HG02884 (cell line): Measurements from ENCODE around the gene PMPCB.

Source experiments
- ATAC-seq: cut with Tn5 transposase; IDR thresholded peaks from one replicate; pipeline ENCODE4 v1.9.1; 2021; ENCODE audit warnings: mild to moderate bottlenecking, moderate library complexity; ENCODE audit not compliant: unreplicated experiment

PMPCB gene

GRCh38 chr7:103325744-103326143, 28.5 kb downstream of the PMPCB start:
- ATAC-seq: no peak

DNA sequence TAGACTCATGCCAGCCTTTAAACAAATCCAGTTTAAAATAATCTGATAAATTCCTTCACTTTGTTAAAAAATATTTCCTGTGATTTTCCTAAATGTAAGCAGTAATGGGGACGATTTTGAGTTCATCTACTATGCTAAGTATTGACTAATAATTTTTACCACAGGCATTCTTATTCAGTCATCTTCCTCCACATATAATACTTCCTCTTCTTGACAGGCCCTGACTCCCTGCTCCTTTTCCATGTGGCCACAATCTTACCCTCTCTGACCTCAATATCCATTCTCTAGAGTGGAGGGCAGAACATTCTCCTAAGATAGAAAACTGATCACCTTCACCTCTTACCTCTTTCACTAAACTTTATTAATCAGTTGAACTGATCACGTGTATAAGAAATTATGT, 39.5 kb downstream of the PMPCB start:
- no peak for ATAC-seq

- no peak for ATAC-seq
Measured at GRCh38 chr7:103338864-103339263, 41.6 kb downstream of the PMPCB start.

- no peak for ATAC-seq
Measured at GRCh38 chr7:103341466-103341865, 44.2 kb downstream of the PMPCB start.

GRCh38 chr7:103343332-103343731, 46.1 kb downstream of the PMPCB start:
- ATAC-seq: no peak

DNA sequence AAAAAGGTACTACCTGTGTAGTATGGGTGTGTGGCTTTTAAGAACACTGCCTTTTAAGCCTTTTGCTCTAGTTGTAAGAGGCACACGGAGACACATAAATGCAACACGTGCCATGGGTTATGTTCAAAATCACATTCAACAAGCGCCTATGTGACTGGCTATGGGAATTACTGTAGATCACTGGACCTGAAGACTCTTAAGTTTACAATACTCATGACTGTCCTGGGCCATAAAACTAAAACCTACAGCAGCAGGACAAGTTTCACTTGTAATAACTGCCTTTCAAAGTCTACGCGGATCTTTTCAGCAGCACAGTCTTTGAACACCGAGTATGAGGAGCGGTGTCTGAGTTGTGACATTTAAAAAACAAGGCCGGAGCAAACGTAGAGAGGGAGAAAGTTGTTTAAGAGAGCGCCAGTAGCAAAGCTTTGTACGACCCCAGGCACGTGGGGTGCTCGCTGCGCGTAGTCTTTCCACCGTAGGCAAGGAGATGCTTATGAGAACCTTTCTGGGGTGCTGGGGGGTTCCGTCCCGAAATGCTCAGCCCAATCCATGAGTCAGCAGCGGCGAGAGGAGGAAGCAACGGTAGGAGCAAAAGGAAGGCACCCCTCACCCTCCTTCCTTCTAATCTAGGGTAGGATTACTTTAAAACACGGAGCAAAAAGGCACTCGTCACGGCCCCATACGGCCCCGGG, 46.7 kb downstream of the PMPCB start:
- peak; percentile 7 for ATAC-seq

DNA sequence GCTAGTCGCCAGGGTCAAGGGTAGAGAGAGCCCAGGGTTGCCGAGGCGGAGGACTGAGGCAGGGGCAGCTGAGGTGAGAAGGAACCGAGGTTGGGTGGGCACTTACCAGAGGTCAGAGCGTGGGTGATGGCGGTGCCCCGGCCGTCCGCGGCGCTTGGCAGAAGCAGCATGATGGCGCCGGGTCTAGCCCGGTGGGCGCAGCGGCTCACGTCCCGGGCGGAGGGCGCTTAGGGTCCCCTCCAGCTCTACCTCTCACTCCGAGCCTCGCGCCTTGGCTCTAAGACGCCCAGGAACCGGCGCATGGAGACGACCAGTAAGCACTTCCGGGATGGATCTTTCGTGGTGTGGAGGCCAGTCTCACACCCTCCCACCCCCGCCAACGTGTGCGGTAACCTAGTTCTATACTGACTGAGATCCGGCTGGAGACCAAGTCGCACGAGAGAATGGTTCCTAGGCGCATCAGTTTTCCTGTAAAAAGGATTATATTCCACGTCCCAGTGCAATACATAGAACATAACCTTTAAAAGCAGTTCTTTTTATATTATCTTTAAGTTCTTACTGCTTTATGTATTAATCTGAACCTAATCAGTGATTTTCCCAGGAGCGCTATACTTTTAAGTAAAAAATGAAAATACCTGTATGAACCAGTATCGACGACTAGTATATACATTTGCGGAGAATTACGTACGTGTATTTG, 47.4 kb downstream of the PMPCB start, which contains the start of gene DNAJC2:
Gene DNAJC2 (minus strand): TSS at position 315 of the 697 bp plus-strand sequence. CDS start 145 bp downstream, at position 170.
- peak; percentile 72 for ATAC-seq

DNA sequence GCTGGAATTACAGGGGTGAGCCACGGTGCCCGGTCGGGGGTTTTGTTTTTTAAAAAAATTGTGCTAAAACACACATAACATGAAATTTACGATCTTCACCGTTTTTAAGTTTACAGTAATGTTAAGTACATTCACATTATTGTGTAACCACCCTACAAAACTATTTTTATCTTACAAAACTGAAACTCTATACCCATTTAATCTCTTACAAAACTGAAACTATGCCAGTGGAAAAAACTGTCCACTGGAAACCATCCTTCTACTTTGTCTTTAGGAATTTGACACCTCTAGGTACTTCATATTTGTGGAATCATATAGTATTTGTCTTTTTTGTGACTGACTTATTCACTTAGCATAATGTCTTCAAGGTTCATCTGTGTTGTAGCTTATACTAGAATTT, 49.2 kb downstream of the PMPCB start:
- ATAC-seq: no peak

DNA sequence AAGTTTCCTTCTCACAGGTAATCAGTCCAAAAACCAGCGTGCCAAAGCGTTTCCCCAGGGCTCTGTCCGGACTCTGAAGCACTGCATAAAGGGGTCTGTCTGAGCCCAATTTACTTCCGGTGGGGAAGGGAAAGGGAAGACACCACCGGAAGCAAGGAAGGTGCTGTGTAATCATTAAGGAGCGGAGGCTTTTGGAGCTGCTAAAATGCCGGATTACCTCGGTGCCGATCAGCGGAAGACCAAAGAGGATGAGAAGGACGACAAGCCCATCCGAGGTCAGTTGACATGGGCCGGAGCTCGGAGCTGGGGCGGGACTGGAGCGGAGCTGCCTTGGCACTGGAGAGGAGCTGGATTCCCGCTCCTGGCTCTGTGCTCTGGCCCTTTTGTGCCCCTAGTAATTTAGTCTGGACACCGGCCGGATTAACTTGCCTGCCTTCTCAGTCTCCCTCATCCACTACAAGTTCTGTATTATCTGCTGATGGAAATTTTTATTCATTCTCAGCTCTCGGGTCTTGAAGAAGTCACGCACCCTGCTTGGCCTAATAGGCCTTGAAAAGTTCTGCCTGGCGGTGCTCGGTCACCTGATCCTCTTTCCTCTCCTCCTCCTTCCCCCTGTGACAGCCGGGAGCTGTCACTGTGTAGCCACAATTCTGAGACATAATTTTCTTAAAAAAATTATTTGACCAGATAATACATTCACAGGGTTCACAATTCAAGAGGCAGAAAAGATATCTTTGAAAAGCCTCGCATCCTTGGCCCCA, 50.5 kb downstream of the PMPCB start, which contains the start of gene PSMC2:
Gene PSMC2 (plus strand): TSS at position 137 of the 761 bp plus-strand sequence. CDS start 69 bp downstream, at position 206.
- peak; percentile 56 for ATAC-seq

GRCh38 chr7:103348452-103348851, 51.2 kb downstream of the PMPCB start:
- no peak for ATAC-seq

GRCh38 chr7:103348959-103349358, 51.7 kb downstream of the PMPCB start:
- no peak for ATAC-seq

GRCh38 chr7:103349805-103350204, 52.6 kb downstream of the PMPCB start:
- no peak for ATAC-seq
